SU-DHL-6 (cell line): ENCODE measurements around the gene TRIM5.

Experiments
- CTCF ChIP-seq: fragments of 200-600 bp; sonication (generic); IDR thresholded peaks from one replicate; pipeline ENCODE4 v1.5.1; 2017; ENCODE audit warnings: antibody characterized with exemption, mild to moderate bottlenecking, low read length, moderate library complexity; ENCODE audit not compliant: insufficient read depth, poor library complexity, severe bottlenecking
- EZH2phosphoT487 ChIP-seq: fragments of 200-600 bp; sonication (generic), shearing (Covaris generic); conservative IDR thresholded peaks from 2 replicates; pipeline ENCODE4 v1.6.1; 2018; ENCODE audit warnings: mild to moderate bottlenecking, antibody characterized with exemption, low read length, moderate library complexity, mixed read lengths

GRCh38 chr11:5719703-5720495 lies 35.0 kb upstream of the TRIM5 start:
- TF ChIP-seq CTCF (no peak), EZH2phosphoT487 (no peak)
